ENCODE data around the gene ADGRD2. TPM values are rescaled to one million over a fixed set of nuclear protein-coding genes. Genes with fewer than 3 reads are reported as not detected.

The ADGRD2 gene
- total RNA-seq, 2 donors from 2014 or later: not detected

- Mint-ChIP-seq H3K36me3 (no peaks in the 10 kb centered on the region), H3K9me3 (no peaks in the 10 kb centered on the region), H3K27ac (peak overlapping the region in 1 of 2 donors; percentile 30)
- ATAC-seq (no peak), DNase-seq (ENCODE audit: low spot score in 2 of 2) (no peak)
These were observed 19.0 kb downstream of the ADGRD2 start for GRCh38 chr9:124469011-124469832.

DNA sequence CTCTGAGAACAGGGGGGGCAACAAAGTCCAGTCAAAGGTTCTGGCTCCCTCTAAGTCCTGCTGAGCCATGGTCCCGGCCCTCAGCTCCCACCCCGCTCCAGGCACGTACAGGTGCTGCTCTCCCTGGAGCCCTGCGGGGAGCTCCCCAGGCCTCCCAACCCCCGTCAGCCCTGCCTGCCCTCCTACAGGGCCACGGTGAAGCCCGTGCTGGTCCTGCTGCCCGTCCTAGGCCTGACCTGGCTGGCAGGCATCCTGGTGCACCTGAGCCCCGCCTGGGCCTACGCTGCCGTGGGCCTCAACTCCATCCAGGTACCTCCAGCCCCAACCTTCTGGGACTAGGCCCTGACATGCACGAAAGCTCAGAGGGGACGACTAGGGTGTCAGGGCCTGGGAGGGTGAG, 20.1 kb downstream of the ADGRD2 start:
- Mint-ChIP-seq H3K27ac (no peak overlapping the region), H3K36me3 (no peaks in the 10 kb centered on the region), H3K9me3 (no peaks in the 10 kb centered on the region)
- DNase-seq (ENCODE audit: low spot score in 2 of 2): no peak
- no peak for ATAC-seq

DNA sequence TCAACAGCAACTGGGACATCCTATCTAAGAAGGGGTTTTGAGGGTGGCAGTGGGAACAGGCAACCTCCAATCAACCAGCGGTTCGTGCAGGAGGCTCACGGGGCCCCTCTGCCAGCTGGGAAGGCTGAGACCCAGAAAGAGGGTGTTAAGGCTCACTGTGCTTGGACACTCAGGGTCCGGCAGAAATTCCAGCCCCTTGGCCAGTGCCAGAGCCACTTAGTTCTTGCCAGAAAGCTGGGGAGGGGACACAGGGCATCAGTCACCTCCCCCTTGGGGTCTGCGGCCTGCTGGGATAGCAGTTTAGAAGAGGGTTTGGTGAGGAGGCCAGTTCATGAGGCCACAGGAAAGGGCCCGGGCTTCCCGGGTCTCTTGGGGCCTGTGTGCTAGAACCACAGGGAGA, 20.5 kb downstream of the ADGRD2 start:
- Mint-ChIP-seq H3K27ac (no peak overlapping the region), H3K36me3 (no peaks in the 10 kb centered on the region), H3K9me3 (no peaks in the 10 kb centered on the region)
- DNase-seq (ENCODE audit: low spot score in 2 of 2) (no peak), ATAC-seq (no peak)

DNA sequence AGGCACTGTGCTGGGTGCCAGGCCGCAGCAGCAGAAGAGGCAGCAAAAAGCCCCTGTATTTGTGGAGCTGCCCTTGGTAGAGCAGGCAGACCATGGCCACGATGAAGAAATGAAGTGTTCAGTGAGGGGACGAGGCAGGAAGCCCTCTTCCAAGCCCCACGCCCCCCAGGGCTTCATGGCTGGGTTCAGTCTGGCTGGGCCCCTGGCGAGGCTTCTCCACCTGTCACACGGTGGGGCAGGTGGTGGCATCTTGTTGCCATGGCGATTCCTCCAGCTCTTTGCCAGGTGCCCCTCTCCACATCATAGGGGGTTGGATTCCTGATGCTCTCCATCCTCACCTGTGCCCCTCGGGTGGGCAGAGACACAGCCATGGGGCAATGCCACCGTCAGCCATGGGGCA, 21.5 kb downstream of the ADGRD2 start:
- H3K9me3 Mint-ChIP-seq: no peaks in the 10 kb centered on the region
- no peak for DNase-seq (ENCODE audit: low spot score in 2 of 2)
- H3K36me3 Mint-ChIP-seq: no peaks in the 10 kb centered on the region
- ATAC-seq: no peak
- H3K27ac Mint-ChIP-seq: peak overlapping the region in 1 of 2 donors; percentile 72

DNA sequence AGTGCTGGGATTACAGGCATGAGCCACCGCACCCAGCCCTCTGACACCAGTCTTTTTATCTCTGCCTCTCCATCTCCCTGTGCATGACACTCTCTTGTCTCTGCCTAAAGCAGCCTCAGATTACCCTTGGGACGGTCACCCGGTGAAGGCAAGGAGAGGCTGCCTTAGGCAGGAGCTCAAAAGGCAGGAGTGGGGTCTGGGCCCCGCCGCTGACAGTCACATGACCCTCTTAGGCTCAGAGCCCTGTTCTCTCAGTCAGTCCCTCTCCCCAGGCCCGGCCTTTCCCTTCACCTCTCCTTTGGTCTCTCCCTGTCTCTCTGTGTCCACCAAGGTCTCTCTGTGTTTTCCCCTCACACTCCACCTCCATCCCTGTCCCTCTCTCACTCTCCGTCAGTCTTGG, 22.5 kb downstream of the ADGRD2 start:
- Mint-ChIP-seq H3K27ac (no peak overlapping the region), H3K36me3 (no peaks in the 10 kb centered on the region), H3K9me3 (no peaks in the 10 kb centered on the region)
- no peak for DNase-seq (ENCODE audit: low spot score in 2 of 2)
- no peak for ATAC-seq

- ATAC-seq (no peak), DNase-seq (ENCODE audit: low spot score in 2 of 2) (no peak)
- Mint-ChIP-seq H3K27ac (no peak overlapping the region), H3K9me3 (no peaks in the 10 kb centered on the region), H3K36me3 (no peaks in the 10 kb centered on the region)
These were observed 23.1 kb downstream of the ADGRD2 start for GRCh38 chr9:124473310-124473709.

GRCh38 chr9:124474151-124474550, 23.9 kb downstream of the ADGRD2 start:
- no peak for DNase-seq (ENCODE audit: low spot score in 2 of 2)
- no peak for ATAC-seq
- Mint-ChIP-seq H3K36me3 (no peaks in the 10 kb centered on the region), H3K9me3 (no peaks in the 10 kb centered on the region), H3K27ac (peak overlapping the region in 1 of 2 donors; percentile 73)

- DNase-seq (ENCODE audit: low spot score in 2 of 2): no peak
- Mint-ChIP-seq H3K27ac (no peak overlapping the region), H3K9me3 (no peaks in the 10 kb centered on the region), H3K36me3 (no peaks in the 10 kb centered on the region)
- no peak for ATAC-seq
These were observed 25.1 kb downstream of the ADGRD2 start for GRCh38 chr9:124475158-124475867.

- ATAC-seq: no peak
- Mint-ChIP-seq H3K27ac (no peak overlapping the region), H3K9me3 (no peaks in the 10 kb centered on the region), H3K36me3 (no peaks in the 10 kb centered on the region)
- no peak for DNase-seq (ENCODE audit: low spot score in 2 of 2)
These were observed 25.8 kb downstream of the ADGRD2 start for GRCh38 chr9:124475868-124476690.

- H3K36me3 Mint-ChIP-seq: no peaks in the 10 kb centered on the region
- no peaks in the 10 kb centered on the region for H3K9me3 Mint-ChIP-seq
- ATAC-seq: no peak
- DNase-seq (ENCODE audit: low spot score in 2 of 2): no peak
- H3K27ac Mint-ChIP-seq: no peak overlapping the region
These were observed 27.0 kb downstream of the ADGRD2 start for GRCh38 chr9:124477211-124477647.

DNA sequence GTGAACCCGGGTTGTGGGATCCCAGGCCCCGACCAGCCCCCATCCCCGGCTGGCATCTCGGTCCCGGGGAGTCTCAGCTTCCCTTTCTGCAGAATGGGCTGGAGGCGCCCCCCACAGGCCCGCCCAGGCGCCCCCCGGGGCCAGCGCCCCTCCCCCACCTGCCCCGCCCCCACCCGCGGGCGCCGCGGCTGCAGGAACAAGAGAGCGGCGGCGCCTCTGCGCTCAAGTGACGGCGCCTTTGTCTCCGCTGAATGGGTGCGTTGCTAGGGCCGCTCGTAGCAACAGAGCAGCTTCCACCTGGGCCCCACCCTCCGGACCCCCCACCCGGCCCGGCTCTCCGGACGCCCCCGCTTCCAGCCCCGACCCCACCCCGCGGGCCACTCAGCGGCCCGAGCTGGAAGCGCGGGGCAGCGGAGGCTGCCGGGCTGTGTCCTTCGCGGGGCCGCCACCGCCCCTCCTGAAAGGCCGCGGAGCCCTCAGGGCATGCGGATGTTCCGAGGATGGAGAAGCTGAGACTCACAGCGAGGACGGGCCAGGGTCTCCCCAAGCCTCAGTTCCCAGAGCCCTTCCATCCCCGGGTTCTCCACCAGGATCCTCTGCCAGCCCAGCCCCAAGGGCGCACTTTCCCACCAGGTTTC, 27.5 kb downstream of the ADGRD2 start:
- Mint-ChIP-seq H3K36me3 (no peaks in the 10 kb centered on the region), H3K9me3 (no peaks in the 10 kb centered on the region), H3K27ac (no peak overlapping the region)
- DNase-seq (ENCODE audit: low spot score in 2 of 2): no peak
- ATAC-seq: no peak

DNA sequence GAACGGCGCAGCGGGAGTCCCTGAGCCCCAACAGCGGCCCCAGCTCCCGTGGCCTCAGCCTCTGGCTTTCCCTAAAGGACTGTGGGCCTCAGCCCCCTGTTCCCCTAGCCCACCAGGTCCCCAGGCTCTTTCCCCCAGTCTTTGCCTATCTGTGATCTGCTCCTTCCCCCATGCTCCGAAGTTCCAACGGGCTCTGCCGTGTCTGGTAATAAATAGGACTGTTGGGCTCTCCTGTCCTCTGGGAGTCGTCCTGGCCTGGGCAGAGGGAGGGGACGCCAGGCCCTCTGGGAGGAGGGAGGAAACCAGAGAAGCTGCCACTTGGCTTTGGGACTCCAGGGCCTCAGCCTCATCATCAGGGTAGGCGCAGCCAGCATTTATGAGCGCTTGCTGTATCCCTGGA, 28.1 kb downstream of the ADGRD2 start:
- no peaks in the 10 kb centered on the region for H3K9me3 Mint-ChIP-seq
- no peaks in the 10 kb centered on the region for H3K36me3 Mint-ChIP-seq
- H3K27ac Mint-ChIP-seq: no peak overlapping the region
- ATAC-seq (no peak), DNase-seq (ENCODE audit: low spot score in 2 of 2) (no peak)

DNA sequence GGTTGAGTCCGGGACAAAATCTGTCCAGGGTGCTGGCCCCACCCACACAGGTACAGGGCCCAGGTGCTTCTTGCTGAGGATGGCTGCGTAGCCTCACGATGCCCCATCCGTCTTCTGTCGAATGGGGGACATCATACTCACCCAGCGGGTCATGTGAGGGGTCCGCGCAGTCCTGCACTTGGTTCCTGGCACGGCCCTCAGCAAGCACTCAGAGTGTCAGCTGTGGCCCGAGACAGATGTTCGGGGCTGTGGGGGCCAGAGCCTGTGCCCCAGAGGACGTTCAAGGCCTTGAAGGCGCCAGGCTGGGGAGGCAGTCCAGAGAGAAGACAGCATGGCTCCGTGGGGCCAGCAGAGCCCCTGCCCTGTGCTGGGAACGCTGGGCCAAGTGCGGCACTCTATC, 29.1 kb downstream of the ADGRD2 start:
- Mint-ChIP-seq H3K9me3 (peaks cover 0 to 3% of the 10 kb centered on the region in 2 donors), H3K27ac (no peak overlapping the region), H3K36me3 (no peaks in the 10 kb centered on the region)
- ATAC-seq (no peak), DNase-seq (ENCODE audit: low spot score in 2 of 2) (no peak)

GRCh38 chr9:124479947-124480620, 29.8 kb downstream of the ADGRD2 start:
- no peak overlapping the region for H3K27ac Mint-ChIP-seq
- DNase-seq (ENCODE audit: low spot score in 2 of 2): no peak
- ATAC-seq: no peak
- H3K36me3 Mint-ChIP-seq: no peaks in the 10 kb centered on the region
- H3K9me3 Mint-ChIP-seq: peaks cover 0 to 3% of the 10 kb centered on the region in 2 donors

GRCh38 chr9:124480621-124480981, 30.4 kb downstream of the ADGRD2 start:
- Mint-ChIP-seq H3K36me3 (no peaks in the 10 kb centered on the region), H3K27ac (no peak overlapping the region), H3K9me3 (peaks cover 0 to 3% of the 10 kb centered on the region in 2 donors)
- no peak for DNase-seq (ENCODE audit: low spot score in 2 of 2)
- no peak for ATAC-seq

- no peaks in the 10 kb centered on the region for H3K36me3 Mint-ChIP-seq
- no peak for DNase-seq (ENCODE audit: low spot score in 2 of 2)
- peaks cover 0 to 3% of the 10 kb centered on the region in 2 donors for H3K9me3 Mint-ChIP-seq
- no peak for ATAC-seq
- no peak overlapping the region for H3K27ac Mint-ChIP-seq
These were observed 30.9 kb downstream of the ADGRD2 start for GRCh38 chr9:124481115-124481514.
